SK-N-SH treated with all-trans-retinoic acid at 6 μM for 48 hours (cell line): Measurements from ENCODE around the gene FCHO2.
A peak's percentile ranks its signal among the peaks of the same experiment; 100 is the strongest.

Source experiments
- ATAC-seq: fragments of 200-7000 bp; cut with Tn5 transposase; 3 replicates; pipeline ENCODE4 v1.9.1; 2020; ENCODE audit warnings: mild to moderate bottlenecking, moderate library complexity
- ARNTL ChIP-seq: fragments of 450-650 bp; formaldehyde crosslinking; IDR thresholded peaks from 2 replicates; pipeline ENCODE4 v1.5.0; 2020; ENCODE audit warnings: low read depth, mild to moderate bottlenecking, moderate library complexity, borderline replicate concordance
- BACH2 ChIP-seq: fragments of 250-450 bp; sonication (Bioruptor Pico); IDR thresholded peaks from 2 replicates; pipeline ENCODE4 v1.9.0; 2021; ENCODE audit warnings: mild to moderate bottlenecking, borderline replicate concordance
- GLIS3 ChIP-seq: fragments of 250-450 bp; sonication (Bioruptor Pico); IDR thresholded peaks from 2 replicates; pipeline ENCODE4 v1.5.0; 2020; ENCODE audit warnings: mild to moderate bottlenecking, moderate library complexity
- ISL1 ChIP-seq: fragments of 250-450 bp; sonication (Bioruptor Pico); IDR thresholded peaks from 2 replicates; pipeline ENCODE4 v2.1.2; 2022; ENCODE audit warnings: mild to moderate bottlenecking, moderate library complexity
- OSR1 ChIP-seq: fragments of 250-450 bp; sonication (Bioruptor Pico); IDR thresholded peaks from 2 replicates; pipeline ENCODE4 v1.8.0; 2022; ENCODE audit warnings: moderate library complexity, mild to moderate bottlenecking, inconsistent platforms
- TOX ChIP-seq: fragments of 250-450 bp; sonication (Bioruptor Pico); IDR thresholded peaks from 2 replicates; pipeline ENCODE4 v1.8.0; 2021; ENCODE audit warnings: mild to moderate bottlenecking, moderate library complexity, borderline replicate concordance
- ZC3H10 ChIP-seq: fragments of 250-450 bp; sonication (Bioruptor Pico); IDR thresholded peaks from 2 replicates; pipeline ENCODE4 v1.5.1; 2021; ENCODE audit warnings: mild to moderate bottlenecking, moderate library complexity
- ZFP3 ChIP-seq: fragments of 250-450 bp; sonication (Bioruptor Pico); IDR thresholded peaks from 2 replicates; pipeline ENCODE4 v1.5.0; 2020; ENCODE audit warnings: mild to moderate bottlenecking, moderate library complexity
- ZFP30 ChIP-seq: fragments of 450-650 bp; formaldehyde crosslinking; IDR thresholded peaks from 2 replicates; pipeline ENCODE4 v1.5.0; 2022; ENCODE audit warnings: mild to moderate bottlenecking, moderate library complexity
- ZNF8 ChIP-seq: fragments of 450-650 bp; formaldehyde crosslinking; IDR thresholded peaks from 2 replicates; pipeline ENCODE4 v1.5.0; 2020; ENCODE audit warnings: mild to moderate bottlenecking, moderate library complexity
- TF ChIP-seq, protein P1 (sequence below): fragments of 250-450 bp; sonication (Bioruptor Pico); IDR thresholded peaks from 2 replicates; pipeline ENCODE4 v1.5.0; 2020; ENCODE audit warnings: mild to moderate bottlenecking, moderate library complexity
- TF ChIP-seq, protein P2 (sequence below): fragments of 250-450 bp; sonication (Bioruptor Pico); IDR thresholded peaks from 2 replicates; pipeline ENCODE4 v1.5.1; 2021; ENCODE audit warnings: mild to moderate bottlenecking, moderate library complexity
- TF ChIP-seq, protein P3 (sequence below): fragments of 250-450 bp; sonication (Bioruptor Pico); IDR thresholded peaks from 2 replicates; pipeline ENCODE4 v1.8.0; 2020; ENCODE audit warnings: mild to moderate bottlenecking, moderate library complexity, borderline replicate concordance

FCHO2 gene

DNA sequence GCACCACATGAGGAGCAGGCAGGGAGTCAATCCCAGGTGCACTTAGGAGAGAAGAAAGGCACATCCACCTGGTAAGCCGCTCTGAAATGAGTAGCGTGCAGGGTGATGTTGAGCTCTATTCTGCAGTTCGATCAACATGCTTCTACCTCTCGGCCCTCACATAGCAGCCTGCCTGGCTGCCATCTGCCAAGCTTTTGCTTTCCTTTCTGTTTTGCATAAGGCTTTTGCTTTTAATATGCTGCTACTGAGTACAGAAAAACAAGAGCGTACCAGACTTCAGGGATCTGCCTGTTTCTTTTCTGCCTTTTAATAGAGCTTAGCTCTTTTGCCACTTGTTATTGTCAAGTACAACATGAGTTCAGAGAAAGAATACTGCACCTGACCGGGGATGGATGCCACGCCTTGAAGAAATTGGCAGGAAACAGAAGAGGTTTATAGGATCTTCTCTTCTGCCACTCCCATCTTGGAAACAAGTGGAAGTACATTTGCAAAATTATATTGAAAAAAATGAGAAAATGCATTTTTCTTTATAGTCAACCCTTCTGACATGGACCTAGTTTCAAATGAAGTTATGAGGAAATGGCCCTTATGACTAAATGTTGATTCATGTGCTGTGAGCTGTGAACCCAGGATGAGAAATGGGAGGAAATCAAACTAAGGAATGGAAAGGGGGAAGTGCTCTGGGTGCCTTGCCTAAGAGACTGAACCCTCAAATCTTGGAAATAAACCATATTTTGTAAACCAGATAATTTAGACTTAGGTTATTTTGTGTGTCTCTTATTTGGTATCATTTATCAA lies 4.0 kb upstream of the FCHO2 start:
- TF ChIP-seq, protein P1, sequence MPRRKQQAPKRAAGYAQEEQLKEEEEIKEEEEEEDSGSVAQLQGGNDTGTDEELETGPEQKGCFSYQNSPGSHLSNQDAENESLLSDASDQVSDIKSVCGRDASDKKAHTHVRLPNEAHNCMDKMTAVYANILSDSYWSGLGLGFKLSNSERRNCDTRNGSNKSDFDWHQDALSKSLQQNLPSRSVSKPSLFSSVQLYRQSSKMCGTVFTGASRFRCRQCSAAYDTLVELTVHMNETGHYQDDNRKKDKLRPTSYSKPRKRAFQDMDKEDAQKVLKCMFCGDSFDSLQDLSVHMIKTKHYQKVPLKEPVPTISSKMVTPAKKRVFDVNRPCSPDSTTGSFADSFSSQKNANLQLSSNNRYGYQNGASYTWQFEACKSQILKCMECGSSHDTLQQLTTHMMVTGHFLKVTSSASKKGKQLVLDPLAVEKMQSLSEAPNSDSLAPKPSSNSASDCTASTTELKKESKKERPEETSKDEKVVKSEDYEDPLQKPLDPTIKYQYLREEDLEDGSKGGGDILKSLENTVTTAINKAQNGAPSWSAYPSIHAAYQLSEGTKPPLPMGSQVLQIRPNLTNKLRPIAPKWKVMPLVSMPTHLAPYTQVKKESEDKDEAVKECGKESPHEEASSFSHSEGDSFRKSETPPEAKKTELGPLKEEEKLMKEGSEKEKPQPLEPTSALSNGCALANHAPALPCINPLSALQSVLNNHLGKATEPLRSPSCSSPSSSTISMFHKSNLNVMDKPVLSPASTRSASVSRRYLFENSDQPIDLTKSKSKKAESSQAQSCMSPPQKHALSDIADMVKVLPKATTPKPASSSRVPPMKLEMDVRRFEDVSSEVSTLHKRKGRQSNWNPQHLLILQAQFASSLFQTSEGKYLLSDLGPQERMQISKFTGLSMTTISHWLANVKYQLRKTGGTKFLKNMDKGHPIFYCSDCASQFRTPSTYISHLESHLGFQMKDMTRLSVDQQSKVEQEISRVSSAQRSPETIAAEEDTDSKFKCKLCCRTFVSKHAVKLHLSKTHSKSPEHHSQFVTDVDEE (CRISPR knock-in tag) = no peak
- TF ChIP-seq GLIS3 (CRISPR knock-in tag) = no peak
- no peak for TF ChIP-seq ZFP30
- TF ChIP-seq, protein P2, sequence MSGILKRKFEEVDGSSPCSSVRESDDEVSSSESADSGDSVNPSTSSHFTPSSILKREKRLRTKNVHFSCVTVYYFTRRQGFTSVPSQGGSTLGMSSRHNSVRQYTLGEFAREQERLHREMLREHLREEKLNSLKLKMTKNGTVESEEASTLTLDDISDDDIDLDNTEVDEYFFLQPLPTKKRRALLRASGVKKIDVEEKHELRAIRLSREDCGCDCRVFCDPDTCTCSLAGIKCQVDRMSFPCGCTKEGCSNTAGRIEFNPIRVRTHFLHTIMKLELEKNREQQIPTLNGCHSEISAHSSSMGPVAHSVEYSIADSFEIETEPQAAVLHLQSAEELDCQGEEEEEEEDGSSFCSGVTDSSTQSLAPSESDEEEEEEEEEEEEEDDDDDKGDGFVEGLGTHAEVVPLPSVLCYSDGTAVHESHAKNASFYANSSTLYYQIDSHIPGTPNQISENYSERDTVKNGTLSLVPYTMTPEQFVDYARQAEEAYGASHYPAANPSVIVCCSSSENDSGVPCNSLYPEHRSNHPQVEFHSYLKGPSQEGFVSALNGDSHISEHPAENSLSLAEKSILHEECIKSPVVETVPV (CRISPR knock-in tag) = no peak
- TF ChIP-seq ZFP3 (CRISPR knock-in tag) = no peak
- TF ChIP-seq ZC3H10 (CRISPR knock-in tag) = no peak
- TF ChIP-seq, protein P3, sequence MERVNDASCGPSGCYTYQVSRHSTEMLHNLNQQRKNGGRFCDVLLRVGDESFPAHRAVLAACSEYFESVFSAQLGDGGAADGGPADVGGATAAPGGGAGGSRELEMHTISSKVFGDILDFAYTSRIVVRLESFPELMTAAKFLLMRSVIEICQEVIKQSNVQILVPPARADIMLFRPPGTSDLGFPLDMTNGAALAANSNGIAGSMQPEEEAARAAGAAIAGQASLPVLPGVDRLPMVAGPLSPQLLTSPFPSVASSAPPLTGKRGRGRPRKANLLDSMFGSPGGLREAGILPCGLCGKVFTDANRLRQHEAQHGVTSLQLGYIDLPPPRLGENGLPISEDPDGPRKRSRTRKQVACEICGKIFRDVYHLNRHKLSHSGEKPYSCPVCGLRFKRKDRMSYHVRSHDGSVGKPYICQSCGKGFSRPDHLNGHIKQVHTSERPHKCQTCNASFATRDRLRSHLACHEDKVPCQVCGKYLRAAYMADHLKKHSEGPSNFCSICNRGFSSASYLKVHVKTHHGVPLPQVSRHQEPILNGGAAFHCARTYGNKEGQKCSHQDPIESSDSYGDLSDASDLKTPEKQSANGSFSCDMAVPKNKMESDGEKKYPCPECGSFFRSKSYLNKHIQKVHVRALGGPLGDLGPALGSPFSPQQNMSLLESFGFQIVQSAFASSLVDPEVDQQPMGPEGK (CRISPR knock-in tag) = no peak
- TF ChIP-seq TOX (CRISPR knock-in tag) = no peak
- no peak for TF ChIP-seq ZNF8 (CRISPR knock-in tag)
- TF ChIP-seq ARNTL (CRISPR knock-in tag) = no peak
- 0 out of 3 replicates have a peak, but pooled peaks have one; percentile 7 for ATAC-seq

DNA sequence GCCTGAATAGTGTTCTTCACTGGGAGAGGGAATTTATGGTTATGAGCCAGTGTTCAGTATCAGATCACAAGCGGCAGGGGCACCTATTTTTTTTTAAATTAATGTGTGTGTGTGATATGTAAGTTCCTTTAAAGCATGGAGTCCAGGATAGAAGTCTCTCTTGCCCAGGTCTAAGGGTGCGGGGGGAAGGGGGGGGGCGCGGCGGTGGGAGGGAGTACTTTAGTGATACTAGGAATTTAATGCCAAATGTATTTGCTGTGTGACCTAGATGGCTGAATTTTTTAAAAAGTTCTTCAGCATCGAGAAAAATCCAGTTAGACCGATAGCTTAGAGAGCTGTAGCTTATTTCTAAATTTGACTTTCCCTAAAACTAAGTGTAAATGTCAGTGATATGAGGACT lies 1.5 kb upstream of the FCHO2 start:
- TF ChIP-seq, protein P3 (CRISPR knock-in tag) = no peak
- no peak for TF ChIP-seq BACH2 (CRISPR knock-in tag)
- no peak for TF ChIP-seq ISL1
- no peak for TF ChIP-seq OSR1
- ATAC-seq = no peak

DNA sequence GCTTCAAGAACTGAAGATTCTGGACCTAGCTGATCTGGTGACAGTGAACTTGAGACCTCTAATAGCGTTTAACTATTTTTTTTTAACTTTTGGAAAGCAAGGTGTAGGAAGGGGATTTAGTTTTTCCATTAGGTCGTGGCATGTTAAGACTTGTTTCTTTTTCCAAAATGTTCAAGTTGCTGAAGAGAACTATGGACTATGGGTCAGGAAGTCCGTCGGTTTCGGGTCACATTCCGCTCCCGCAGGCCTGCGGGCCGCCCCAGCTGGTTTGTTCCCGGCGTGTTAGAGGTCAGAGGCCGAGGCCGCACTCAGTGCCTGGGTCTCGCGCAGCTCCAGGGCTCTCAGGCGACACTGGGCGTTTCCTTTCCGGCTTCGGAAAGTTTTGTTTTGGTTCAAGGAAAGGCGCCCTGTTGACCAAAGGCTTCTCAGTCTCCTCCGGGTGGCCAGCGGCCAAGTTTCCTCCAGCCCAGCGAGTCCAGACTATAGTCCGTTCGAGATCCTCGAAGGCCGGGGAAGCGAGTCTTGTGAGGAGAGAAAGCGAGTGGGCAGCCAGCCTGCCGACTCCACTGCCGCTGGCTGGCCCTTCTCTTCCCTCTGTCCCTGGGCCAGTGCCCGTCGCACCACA lies 586 bp upstream of the FCHO2 start:
- TF ChIP-seq ZNF8 (CRISPR knock-in tag) = no peak
- TF ChIP-seq, protein P1 (CRISPR knock-in tag) = no peak

More for the DNA sequence above, 586 bp upstream of the FCHO2 start:
- ATAC-seq = no peak
